Neuronal stem cell (in vitro differentiated cells): ENCODE data around the gene PPP2R1B.

Experiments used
- DNase-seq: peaks from one replicate; pipeline ENCODE4 v3.0.0-alpha.2; 2013; ENCODE audit warnings: low spot score
- H2AFZ ChIP-seq: one replicate; pipeline ENCODE4 v1.6.1; 2013; ENCODE audit warnings: mild to moderate bottlenecking, low read length, inconsistent platforms
- H2AK5ac ChIP-seq: 2 replicates; pipeline ENCODE4 v1.6.1; 2013; ENCODE audit warnings: low read depth, mild to moderate bottlenecking, inconsistent platforms, low read length, moderate library complexity, mixed read lengths
- H2BK120ac ChIP-seq: 2 replicates; pipeline ENCODE4 v1.6.1; 2013; ENCODE audit warnings: low read depth, mild to moderate bottlenecking, inconsistent platforms, low read length, moderate library complexity, mixed read lengths
- H2BK12ac ChIP-seq: one replicate; pipeline ENCODE4 v1.6.1; 2013; ENCODE audit warnings: low read length, inconsistent platforms
- H2BK15ac ChIP-seq: 2 replicates; pipeline ENCODE4 v1.6.1; 2013; ENCODE audit warnings: mild to moderate bottlenecking, low read length, inconsistent platforms, mixed read lengths
- H2BK5ac ChIP-seq: one replicate; pipeline ENCODE4 v1.6.1; 2013; ENCODE audit warnings: inconsistent platforms, mild to moderate bottlenecking, low read length, moderate library complexity
- H3K14ac ChIP-seq: one replicate; pipeline ENCODE4 v1.6.1; 2013; ENCODE audit warnings: low read length, inconsistent platforms
- H3K18ac ChIP-seq: 2 replicates; pipeline ENCODE4 v1.6.1; 2013; ENCODE audit warnings: low read length, inconsistent platforms
- H3K23ac ChIP-seq: 2 replicates; pipeline ENCODE4 v1.6.1; 2013; ENCODE audit warnings: low read depth, mild to moderate bottlenecking, mixed read lengths, low read length, inconsistent platforms; ENCODE audit not compliant: poor library complexity
- H3K27ac ChIP-seq: replicated peaks from 3 replicates; pipeline ENCODE4 v1.5.1; 2013; ENCODE audit warnings: low read length, inconsistent platforms
- H3K27me3 ChIP-seq, 3 experiments: 2 replicates each; pipeline ENCODE4 v1.6.1; 2013; ENCODE audit warnings: low read length in 3 of 3, mild to moderate bottlenecking in 2 of 3, inconsistent platforms in 1 of 3, low read depth in 1 of 3, mixed read lengths in 1 of 3, moderate library complexity in 1 of 3; ENCODE audit not compliant: control insufficient read depth in 3 of 3, insufficient read depth in 3 of 3
- H3K36me3 ChIP-seq, 2 donors: replicated peaks in 1 of 2; 2 replicates each; pipeline ENCODE4 v1.6.1; 2013; ENCODE audit warnings: low read length in 2 of 2; ENCODE audit not compliant: control insufficient read depth in 2 of 2, insufficient read depth in 2 of 2
- H3K4ac ChIP-seq: 2 replicates; pipeline ENCODE4 v1.6.1; 2013; ENCODE audit warnings: inconsistent platforms, mild to moderate bottlenecking, low read length, moderate library complexity
- H3K4me1 ChIP-seq, 2 donors: 1 replicate in 1 of 2; 2 replicates in 1 of 2; pipeline ENCODE4 v1.6.1; 2013; ENCODE audit warnings: low read length in 2 of 2, low read depth in 1 of 2; ENCODE audit not compliant: control insufficient read depth in 2 of 2, insufficient read depth in 1 of 2
- H3K4me2 ChIP-seq: one replicate; pipeline ENCODE4 v1.6.1; 2013; ENCODE audit warnings: mild to moderate bottlenecking, low read length, inconsistent platforms; ENCODE audit not compliant: insufficient read depth, poor library complexity, severe bottlenecking
- H3K4me3 ChIP-seq, 2 donors: 2 replicates each; pipeline ENCODE4 v1.5.1; 2013; ENCODE audit warnings: low read length in 2 of 2, mild to moderate bottlenecking in 2 of 2, inconsistent platforms in 1 of 2, moderate library complexity in 1 of 2
- H3K79me1 ChIP-seq: one replicate; pipeline ENCODE4 v1.6.1; 2013; ENCODE audit warnings: low read depth, mild to moderate bottlenecking, inconsistent platforms, low read length, moderate library complexity
- H3K9ac ChIP-seq: one replicate; pipeline ENCODE4 v1.6.1; 2013; ENCODE audit warnings: mild to moderate bottlenecking, low read depth, low read length, inconsistent platforms; ENCODE audit not compliant: poor library complexity
- H3K9me3 ChIP-seq, 2 donors: replicated peaks in 1 of 2; 2 replicates each; pipeline versions ENCODE3 to v1.6.1; 2013; ENCODE audit warnings: low read length in 2 of 2, mild to moderate bottlenecking in 2 of 2, inconsistent platforms in 1 of 2, low read depth in 1 of 2, mixed read lengths in 1 of 2, moderate library complexity in 1 of 2; ENCODE audit not compliant: control insufficient read depth in 2 of 2, insufficient read depth in 1 of 2
- H4K8ac ChIP-seq: one replicate; pipeline ENCODE4 v1.6.1; 2013; ENCODE audit warnings: low read depth, mild to moderate bottlenecking, inconsistent platforms, low read length, moderate library complexity
- H4K91ac ChIP-seq: one replicate; pipeline ENCODE4 v1.6.1; 2013; ENCODE audit warnings: low read length, low read depth, mild to moderate bottlenecking, inconsistent platforms; ENCODE audit not compliant: poor library complexity
- WGBS, 2 donors: extraction: QIAGEN DNeasy Blood & Tissue Kit; methylation state at CpG; one replicate each; pipeline ENCODE4 v1.1.7; 2013; ENCODE audit warnings: missing lambda C conversion rate in 2 of 2, mixed read lengths in 1 of 2; ENCODE audit not compliant: insufficient read length in 2 of 2, insufficient replicate concordance in 1 of 2; ENCODE audit errors: extremely low coverage in 2 of 2; 5-methylcytosine and 5-hydroxymethylcytosine counted together

Gene PPP2R1B

DNA sequence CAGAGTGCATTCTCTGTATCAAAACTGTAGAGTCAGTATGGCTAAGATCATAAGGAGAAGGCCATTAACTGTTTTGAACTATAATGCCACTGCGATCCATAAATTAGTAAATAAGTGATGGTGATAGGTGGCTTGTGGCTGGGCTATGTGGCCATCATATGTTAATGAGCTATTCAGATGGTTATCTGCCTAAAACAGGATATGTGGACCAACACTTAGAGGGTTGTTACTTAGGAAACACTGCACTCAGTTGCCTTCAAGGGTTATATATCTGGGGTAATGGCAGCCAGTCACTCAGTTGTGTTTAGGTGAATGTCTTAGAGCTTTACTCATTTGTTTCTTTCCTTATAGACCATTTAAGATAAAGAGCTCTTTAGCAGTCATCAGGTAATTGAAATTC is 66.0 kb downstream of the PPP2R1B start:
- H3K9ac ChIP-seq, result no peak overlapping the region
- H2BK15ac ChIP-seq, result no peak overlapping the region
- WGBS, 2 donors, result no CpG with 5 or more reads among the region's 1 CpG
- H3K9me3 ChIP-seq, result no peaks in the 10 kb centered on the region
- H3K4me2 ChIP-seq, result no peak overlapping the region
- H2BK120ac ChIP-seq, result no peak overlapping the region
- H3K4ac ChIP-seq, result no peak overlapping the region
- no peak overlapping the region for H3K23ac ChIP-seq
- H3K18ac ChIP-seq, result no peak overlapping the region
- no peak overlapping the region for H3K4me3 ChIP-seq
- no peaks in the 10 kb centered on the region for H3K79me1 ChIP-seq
- H2BK12ac ChIP-seq, result no peak overlapping the region
- H3K36me3 ChIP-seq, result peaks cover 2 to 36% of the 10 kb centered on the region in 2 donors
- no peak for DNase-seq
- H2AFZ ChIP-seq, result no peak overlapping the region
- H2AK5ac ChIP-seq, result no peak overlapping the region
- no peaks in the 10 kb centered on the region for H3K27me3 ChIP-seq
- no peak overlapping the region for H2BK5ac ChIP-seq
- H4K8ac ChIP-seq, result no peak overlapping the region
- H3K27ac ChIP-seq, result no peak overlapping the region
- H4K91ac ChIP-seq, result no peak overlapping the region
- no peak overlapping the region for H3K14ac ChIP-seq
- peaks cover 0 to 16% of the 10 kb centered on the region in 2 donors for H3K4me1 ChIP-seq

DNA sequence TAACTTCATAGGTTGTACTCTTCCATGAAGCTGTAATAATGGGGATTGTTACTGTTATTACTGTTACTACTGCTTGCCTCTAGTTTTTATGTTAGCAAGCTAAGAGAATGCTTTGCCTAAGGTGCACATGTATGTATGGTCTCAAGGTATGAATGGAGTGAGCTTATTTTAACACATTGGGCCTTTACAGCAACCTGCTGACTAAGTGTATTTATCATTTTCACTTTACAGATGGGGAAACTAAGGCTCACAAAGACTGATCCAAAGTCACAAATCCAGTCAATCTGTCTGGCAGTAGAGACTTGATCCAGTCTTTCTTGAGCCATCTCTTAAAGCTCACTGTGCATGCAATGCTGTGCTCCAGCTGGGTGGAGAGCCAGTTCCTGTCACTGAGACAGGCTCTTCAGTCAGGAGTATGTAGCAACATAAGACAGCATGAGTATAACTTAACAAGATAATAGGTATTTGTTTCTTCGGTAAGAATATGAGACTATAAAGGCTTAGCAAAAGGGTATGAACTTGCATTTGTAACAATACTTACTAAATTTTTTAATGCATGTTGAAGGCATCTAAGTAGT is 66.5 kb downstream of the PPP2R1B start:
- Histone ChIP-seq H3K23ac (no peak overlapping the region), H3K18ac (no peak overlapping the region), H3K14ac (no peak overlapping the region), H3K9ac (no peak overlapping the region), H3K36me3 (peaks cover 0 to 31% of the 10 kb centered on the region in 2 donors), H3K27ac (no peak overlapping the region), H4K8ac (no peak overlapping the region), H3K79me1 (no peaks in the 10 kb centered on the region), H3K4ac (no peak overlapping the region), H3K27me3 (no peaks in the 10 kb centered on the region), H2BK120ac (no peak overlapping the region), H3K9me3 (no peaks in the 10 kb centered on the region), H3K4me1 (peaks cover 3 to 17% of the 10 kb centered on the region in 2 donors), H2AFZ (no peak overlapping the region), H2BK12ac (no peak overlapping the region), H3K4me2 (no peak overlapping the region), H3K4me3 (no peak overlapping the region), H4K91ac (no peak overlapping the region), H2BK15ac (no peak overlapping the region), H2AK5ac (no peak overlapping the region), H2BK5ac (no peak overlapping the region)
- no CpG with 5 or more reads among the region's 1 CpG for WGBS, 2 donors
- no peak for DNase-seq

DNA sequence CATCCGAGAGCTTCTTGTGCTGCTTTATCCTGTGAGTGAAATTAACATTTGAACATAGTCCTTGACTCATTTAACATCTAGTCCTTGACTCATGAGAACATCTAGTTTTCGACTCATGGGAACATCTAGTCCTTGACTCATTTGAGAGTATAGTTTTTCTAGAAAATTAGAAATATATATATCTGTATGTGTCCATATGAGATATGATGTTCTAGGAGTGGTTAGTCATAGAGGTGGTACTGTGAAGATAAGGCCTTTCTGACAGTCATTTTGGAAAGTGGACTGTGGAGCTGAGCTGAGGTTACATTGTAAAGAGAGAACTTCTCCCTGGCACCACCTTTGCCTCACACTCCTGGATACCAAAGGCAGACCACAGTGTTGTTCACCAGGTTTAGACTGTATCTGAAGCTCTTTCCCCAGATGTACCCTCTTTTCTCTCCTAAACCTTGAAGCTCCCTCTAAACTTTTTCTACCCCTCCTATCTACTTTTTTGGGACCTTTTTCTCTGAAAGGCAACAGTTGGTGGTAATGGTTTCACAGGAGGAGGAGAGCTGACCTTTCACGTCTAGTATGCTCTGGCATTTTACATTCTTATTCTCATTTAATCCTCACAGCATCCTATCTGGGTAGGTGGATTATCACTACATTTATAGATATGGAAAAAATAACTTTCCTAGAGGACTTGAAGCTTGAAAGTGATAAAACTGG is 67.2 kb downstream of the PPP2R1B start:
- Histone ChIP-seq H4K8ac (no peak overlapping the region), H3K18ac (no peak overlapping the region), H2BK120ac (no peak overlapping the region), H2AFZ (no peak overlapping the region), H2BK5ac (no peak overlapping the region), H3K79me1 (no peaks in the 10 kb centered on the region), H3K9me3 (no peaks in the 10 kb centered on the region), H4K91ac (no peak overlapping the region), H2BK15ac (no peak overlapping the region), H2AK5ac (no peak overlapping the region), H3K27ac (no peak overlapping the region), H3K4me3 (no peak overlapping the region), H2BK12ac (no peak overlapping the region), H3K9ac (no peak overlapping the region), H3K23ac (no peak overlapping the region), H3K4me1 (peaks cover 3 to 21% of the 10 kb centered on the region in 2 donors), H3K27me3 (no peaks in the 10 kb centered on the region), H3K4ac (no peak overlapping the region), H3K14ac (no peak overlapping the region), H3K4me2 (no peak overlapping the region), H3K36me3 (peaks cover 0 to 25% of the 10 kb centered on the region in 2 donors)
- DNase-seq, result no peak
- WGBS, 2 donors, result no CpG with 5 or more reads among the region's 3 CpGs

DNA sequence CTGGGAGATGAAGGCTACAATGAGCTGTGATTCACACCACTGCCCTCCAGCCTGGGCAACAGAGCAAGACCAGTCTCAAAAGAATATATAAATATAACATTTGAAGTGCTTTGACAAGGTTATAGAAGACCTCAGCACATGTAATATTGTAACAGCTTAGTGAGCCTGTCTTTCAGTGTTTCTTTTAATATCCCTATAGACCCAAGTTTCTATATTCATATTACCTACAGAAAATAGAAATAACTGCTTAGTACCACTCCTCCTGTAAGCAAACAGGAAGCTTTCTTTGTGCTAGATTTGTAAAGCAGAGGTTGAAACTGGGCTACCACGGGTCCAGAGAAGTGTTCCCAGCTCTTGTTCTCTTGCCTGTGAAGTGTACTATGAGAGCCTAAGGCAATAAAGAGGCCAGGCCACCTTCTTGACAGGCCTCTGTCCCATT is 68.2 kb downstream of the PPP2R1B start:
- Histone ChIP-seq H3K23ac (no peak overlapping the region), H3K4me1 (peaks cover 3 to 25% of the 10 kb centered on the region in 2 donors), H3K79me1 (no peaks in the 10 kb centered on the region), H3K36me3 (peaks cover 0 to 14% of the 10 kb centered on the region in 2 donors), H4K91ac (no peak overlapping the region), H2AFZ (no peak overlapping the region), H3K4me3 (no peak overlapping the region), H2BK15ac (no peak overlapping the region), H3K9me3 (no peaks in the 10 kb centered on the region), H2BK5ac (no peak overlapping the region), H2BK120ac (no peak overlapping the region), H3K18ac (no peak overlapping the region), H2BK12ac (no peak overlapping the region), H3K4me2 (no peak overlapping the region), H3K27ac (no peak overlapping the region), H4K8ac (no peak overlapping the region), H3K4ac (no peak overlapping the region), H3K14ac (no peak overlapping the region), H2AK5ac (no peak overlapping the region), H3K9ac (no peak overlapping the region), H3K27me3 (no peaks in the 10 kb centered on the region)
- no CpG with 5 or more reads among the region's 1 CpG for WGBS, 2 donors
- DNase-seq, result no peak
